K562 (cell line): ENCODE measurements around the gene SRM. TPM values are rescaled to one million over a fixed set of nuclear protein-coding genes. Genes with fewer than 3 reads are reported as not detected.
"Not testable (repeated sequence)": the region's sequence is repeated elsewhere in the genome, so short reads cannot be mapped to it uniquely, and the experiment has no call there.

Experiments
- ATAC-seq: fragments of 200-7000 bp; cut with Tn5 transposase; 3 replicates; pipeline ENCODE4 v1.9.1; 2020; ENCODE audit warnings: moderate library complexity
- BruUV-seq: library from RNA; stranded (reverse); fragments of 400-500 nt; replicated peaks from 2 replicates; lab custom pipeline; 2021; lab: Mats Ljungman, UMichigan
- CTCF ChIA-PET: fragments of 300-600 bp; formaldehyde crosslinking; extraction: SDS; loops from one replicate; lab custom pipeline; 2021; ENCODE audit warnings: low intra/inter-chr PET ratio; lab: Yijun Ruan, JAX
- POLR2A ChIA-PET: fragments of 300-600, 350-650 bp; sonication (Branson Sonifier 250); formaldehyde crosslinking; extraction: SDS; loops from one replicate; lab custom pipeline; 2021; ENCODE audit warnings: antibody characterized with exemption, inconsistent platforms; lab: Yijun Ruan, JAX
- DNase-seq, 4 experiments: peaks; one replicate each; pipeline versions ENCODE4 v3.0.0 to v3.0.0-alpha.2; 2011 to 2018; ENCODE audit warnings: low spot score in 3 of 4, mixed read lengths in 3 of 4; ENCODE audit errors: extremely low read depth in 1 of 4
- FAIRE-seq: peaks from 2 replicates; lab custom pipeline; 2011; peaks lifted over from hg19 to GRCh38; lab: Jason Lieb, UNC
- H2AFZ ChIP-seq: 2 replicates; pipeline ENCODE4 v1.6.0; 2011; ENCODE audit warnings: low read depth, low read length, control low read depth, inconsistent platforms
- H3K27ac ChIP-seq: fragments of 200-600 bp; 3 replicates; pipeline ENCODE4 v1.8.0; 2011; ENCODE audit warnings: low read depth, mild to moderate bottlenecking, control low read depth, inconsistent platforms, low read length, moderate library complexity, mixed read lengths; ENCODE audit errors: extremely low read depth
- H3K27me3 ChIP-seq, 2 experiments: fragments of 300-600 bp in 1 of 2; 2 replicates in 1 of 2; 3 replicates in 1 of 2; pipeline versions ENCODE4 v1.6.0 to v1.8.0; 2011; ENCODE audit warnings: inconsistent platforms in 2 of 2, low read length in 2 of 2, mild to moderate bottlenecking in 1 of 2, mixed read lengths in 1 of 2, moderate library complexity in 1 of 2; ENCODE audit not compliant: control insufficient read depth in 2 of 2, insufficient read depth in 2 of 2
- H3K36me3 ChIP-seq: fragments of 300-600 bp; 3 replicates; pipeline ENCODE4 v1.8.0; 2011; ENCODE audit warnings: mild to moderate bottlenecking, low read length, inconsistent platforms; ENCODE audit not compliant: control insufficient read depth, insufficient read depth
- H3K4me1 ChIP-seq, 2 experiments: fragments of 200-600 bp in 1 of 2; replicated peaks in 1 of 2; 2 replicates in 1 of 2; 3 replicates in 1 of 2; pipeline versions ENCODE4 v1.5.1 to v1.8.0; 2011; ENCODE audit warnings: inconsistent platforms in 2 of 2, low read length in 2 of 2, mild to moderate bottlenecking in 1 of 2, mixed read lengths in 1 of 2, moderate library complexity in 1 of 2; ENCODE audit not compliant: control insufficient read depth in 2 of 2, insufficient read depth in 2 of 2
- H3K4me2 ChIP-seq: 2 replicates; pipeline ENCODE4 v1.6.1; 2011; ENCODE audit warnings: low read length, control low read depth, inconsistent platforms, mixed read lengths; ENCODE audit not compliant: insufficient read depth
- H3K4me3 ChIP-seq: fragments of 200-600 bp; sonication (generic), shearing (Covaris generic); 2 replicates; pipeline ENCODE4 v1.5.1; 2016; ENCODE audit warnings: control low read depth, inconsistent platforms
- H3K79me2 ChIP-seq: fragments of 200-600 bp; 3 replicates; pipeline ENCODE4 v1.8.0; 2011; ENCODE audit warnings: low read length, inconsistent platforms; ENCODE audit not compliant: control insufficient read depth, insufficient read depth
- H3K9ac ChIP-seq, 2 experiments: 2 replicates each; pipeline versions ENCODE4 v1.6.0 to v1.6.1; 2011; ENCODE audit warnings: low read depth in 2 of 2, low read length in 2 of 2, control low read depth in 1 of 2, inconsistent platforms in 1 of 2, mild to moderate bottlenecking in 1 of 2, mixed read lengths in 1 of 2; ENCODE audit not compliant: insufficient read depth in 1 of 2
- H3K9me1 ChIP-seq: one replicate; pipeline ENCODE4 v1.6.0; 2011; ENCODE audit warnings: inconsistent platforms, mild to moderate bottlenecking, low read length, moderate library complexity; ENCODE audit not compliant: control insufficient read depth, insufficient read depth
- H3K9me3 ChIP-seq: replicated peaks from 2 replicates; pipeline ENCODE4 v1.5.1; 2011; ENCODE audit warnings: low read depth, low read length, inconsistent platforms; ENCODE audit not compliant: control insufficient read depth, insufficient read depth
- H4K20me1 ChIP-seq: replicated peaks from 2 replicates; pipeline ENCODE4 v1.6.1; 2011; ENCODE audit warnings: low read length, inconsistent platforms, mixed read lengths; ENCODE audit not compliant: control insufficient read depth, insufficient read depth
- ARID1B ChIP-seq: fragments of 450-650 bp; IDR thresholded peaks from 2 replicates; pipeline ENCODE4 v1.6.1; 2016; ENCODE audit warnings: antibody characterized with exemption, mild to moderate bottlenecking, inconsistent platforms
- BRF2 ChIP-seq: IDR thresholded peaks from 3 replicates; pipeline ENCODE4 v1.6.1; 2011; ENCODE audit warnings: borderline replicate concordance, mild to moderate bottlenecking; ENCODE audit not compliant: insufficient read length, insufficient read depth
- DIDO1 ChIP-seq: fragments of 450-650 bp; IDR thresholded peaks from 2 replicates; pipeline ENCODE4 v1.6.1; 2016; ENCODE audit warnings: low read depth, missing biosample characterization, missing genetic modification characterization
- ESRRB ChIP-seq: fragments of 250-450 bp; sonication (Bioruptor Pico); IDR thresholded peaks from 2 replicates; pipeline ENCODE4 v1.5.0; 2020; ENCODE audit warnings: mild to moderate bottlenecking, moderate library complexity, borderline replicate concordance
- FOXK2 ChIP-seq, 2 experiments: fragments of 450-650 bp; IDR thresholded peaks in 1 of 2; conservative IDR thresholded peaks in 1 of 2; 2 replicates each; pipeline ENCODE4 v1.6.1; 2016; ENCODE audit warnings: low read depth in 2 of 2, mild to moderate bottlenecking in 1 of 2
- HNRNPH1 ChIP-seq: fragments of 200-400 bp; formaldehyde crosslinking; optimal IDR thresholded peaks from 2 replicates; pipeline ENCODE3; 2017; ENCODE audit warnings: low read depth, mild to moderate bottlenecking, low read length, moderate library complexity
- ID3 ChIP-seq, 2 experiments: fragments of 250-450 bp in 1 of 2; fragments of 450-650 bp in 1 of 2; sonication (Bioruptor Pico) in 1 of 2; IDR thresholded peaks; 2 replicates each; pipeline versions ENCODE4 v1.6.1 to v1.8.0; 2016 to 2021; ENCODE audit warnings: mild to moderate bottlenecking in 2 of 2, moderate library complexity in 2 of 2, missing compliant biosample characterization in 1 of 2, missing genetic modification characterization in 1 of 2
- KLF10 ChIP-seq: fragments of 250-450 bp; sonication (Bioruptor Pico); IDR thresholded peaks from 2 replicates; pipeline ENCODE4 v1.6.1; 2021; ENCODE audit warnings: matching md5 sums
- MAFK ChIP-seq: IDR thresholded peaks from 2 replicates; pipeline ENCODE4 v1.6.1; 2011; ENCODE audit warnings: low read length, improper control_type of control experiment
- PHF8 ChIP-seq: fragments of 200-600 bp; sonication (generic); IDR thresholded peaks from 2 replicates; pipeline ENCODE4 v1.6.1; 2012; ENCODE audit warnings: mixed run types, mild to moderate bottlenecking, inconsistent platforms, low read length, moderate library complexity, borderline replicate concordance
- RBBP5 ChIP-seq: fragments of 200-600 bp; sonication (generic); IDR thresholded peaks from 2 replicates; pipeline ENCODE4 v1.6.1; 2012; ENCODE audit warnings: borderline replicate concordance, mild to moderate bottlenecking, low read length, control low read depth, inconsistent platforms; ENCODE audit not compliant: insufficient read depth, poor library complexity, severe bottlenecking
- RBM25 ChIP-seq: fragments of 200-400 bp; formaldehyde crosslinking; IDR thresholded peaks from 2 replicates; pipeline ENCODE4 v1.6.1; 2018; ENCODE audit warnings: low read length, low read depth, moderate library complexity; ENCODE audit not compliant: severe bottlenecking
- XRCC5 ChIP-seq: fragments of 200-400 bp; formaldehyde crosslinking; IDR thresholded peaks from 2 replicates; pipeline ENCODE4 v1.6.1; 2017; ENCODE audit warnings: low read depth, mild to moderate bottlenecking, low read length
- WGBS: fragments of 100-300 bp; shearing (Covaris generic); methylation state at CpG from one replicate; pipeline ENCODE4 v1.1.6; 2016; ENCODE audit warnings: low coverage, mixed read lengths; ENCODE audit not compliant: insufficient coverage; ENCODE audit errors: missing lambda C conversion rate; 5-methylcytosine and 5-hydroxymethylcytosine counted together
- in situ Hi-C: fragments of 300-500 bp; cut with MboI; formaldehyde crosslinking; loops from 4 replicates; pipeline ENCODE4 v1.15.0; 2018; ENCODE audit warnings: inconsistent platforms, mixed read lengths
- intact Hi-C: fragments of 100-400 bp; cut with micrococcal nuclease; formaldehyde crosslinking; loops from 2 replicates; pipeline ENCODE4 v1.14.2; 2022
- polyA plus RNA-seq, 8 experiments: library from polyadenylated mRNA; depleted of rRNA in 4 of 8; stranded (reverse) in 5 of 8; unstranded in 3 of 8; fragments of >200 nt; fragmentation: Nextera tagmentation in 2 of 8; fragmentation: Illumina TruSeq in 1 of 8; extraction: Ambion mirVana in 2 of 8; extraction: Trizol in 1 of 8; gene quantifications; 2 replicates each; pipeline versions ENCODE4 v1.2.1 to v1.2.3, GENCODE V29; 2011 to 2014; ENCODE audit warnings: inconsistent platforms in 1 of 8, missing spikeins in 1 of 8
- total RNA-seq, 7 experiments: library from RNA; depleted of rRNA in 6 of 7; stranded (reverse); fragments of >200 nt in 6 of 7; fragmentation: Illumina TruSeq in 2 of 7; extraction: Trizol in 2 of 7; gene quantifications; 2 replicates each; pipeline versions ENCODE4 v1.2.1 to v1.2.3, GENCODE V29; 2011 to 2021; ENCODE audit warnings: low replicate concordance in 1 of 7

Gene SRM
- total and polyA plus RNA-seq, 9 of the 15 experiments (the other 6 are each of a cell fraction or from before 2014, with no cell fraction given): 23.9 to 373 (median 82.5) TPM

GRCh38 chr1:11080931-11081330 lies 21.1 kb upstream of the SRM start (continued):
- no peak for TF ChIP-seq BRF2
- TF ChIP-seq ARID1B: no peak
- no peak for TF ChIP-seq HNRNPH1
- no peak for TF ChIP-seq MAFK
- no peak for TF ChIP-seq ID3 (CRISPR knock-in tag; IDR thresholded peaks at IDR 0.05)
- TF ChIP-seq ID3 (tag; IDR thresholded peaks at IDR 0.05): no peak
- no peak for TF ChIP-seq PHF8
- TF ChIP-seq FOXK2 (conservative IDR thresholded peaks at IDR 0.05 in 1 of 2, IDR thresholded peaks at IDR 0.05 in 1 of 2; ENCODE audit: low read depth in 2 of 2): no peak
- TF ChIP-seq RBBP5: no peak

- Histone ChIP-seq H3K4me1 (no peaks in the 10 kb centered on the region), H3K79me2 (no peaks in the 10 kb centered on the region), H3K9me1 (no peaks in the 10 kb centered on the region), H3K9me3 (no peaks in the 10 kb centered on the region), H3K36me3 (peaks cover 90% of the 10 kb centered on the region), H4K20me1 (no peaks in the 10 kb centered on the region), H2AFZ (no peak overlapping the region), H3K4me3 (no peak overlapping the region), H3K27me3 (no peaks in the 10 kb centered on the region), H3K9ac (no peak overlapping the region), H3K27ac (no peak overlapping the region), H3K4me2 (no peak overlapping the region)
- WGBS: 89% methylated on average over 2 of the region's 2 CpGs
- TF ChIP-seq KLF10 (CRISPR knock-in tag) (no peak), ESRRB (CRISPR knock-in tag) (no peak), RBM25 (no peak), DIDO1 (tag) (no peak), XRCC5 (no peak)
- FAIRE-seq: no peak
- DNase-seq: no peak
- in situ Hi-C loops (no loop called here), intact Hi-C loops (no loop called here)
- ChIA-PET CTCF (interaction anchor here (0.6 kb wide), 1 partner anchor 102 kb away, joined by 4 read pairs; no protein-coding TSS in a partner anchor), POLR2A (interaction anchor here (0.7 to 3.0 kb wide), 7 partner anchors 9 to 789 kb away, joined by 3 to 10 read pairs (median 4); partner anchors contain the start of gene EXOSC10)
- ATAC-seq: no peak
- BruUV-seq: no TSS peak
These were observed 18.8 kb upstream of the SRM start for GRCh38 chr1:11078631-11079030.

- H3K9me1 ChIP-seq, H3K79me2 ChIP-seq, H3K9ac ChIP-seq, H3K4me3 ChIP-seq, ATAC-seq, H3K9me3 ChIP-seq, DNase-seq, H3K27me3 ChIP-seq, intact Hi-C loops, H3K4me1 ChIP-seq, H3K4me2 ChIP-seq, FAIRE-seq, in situ Hi-C loops, CTCF ChIA-PET, H3K27ac ChIP-seq, H2AFZ ChIP-seq, H4K20me1 ChIP-seq, BruUV-seq: not testable (repeated sequence)
- WGBS: 92% methylated on average over 7 of the region's 7 CpGs
- POLR2A ChIA-PET: interaction anchor here (1.5 kb wide), 2 partner anchors 8 to 12 kb away, joined by 3 to 4 read pairs; no protein-coding TSS in a partner anchor
- H3K36me3 ChIP-seq: peaks cover 94% of the 10 kb centered on the region
These were observed 13.6 kb upstream of the SRM start for GRCh38 chr1:11073398-11073797.
